GM13976 (cell line): ENCODE measurements around the gene PTPRE.

Experiments used
- DNase-seq: peaks from one replicate; pipeline ENCODE4 v3.0.0; 2012; ENCODE audit warnings: low spot score
- CTCF ChIP-seq: IDR thresholded peaks from 2 replicates; pipeline ENCODE4 v1.5.1; 2012; ENCODE audit warnings: borderline replicate concordance, mild to moderate bottlenecking; ENCODE audit not compliant: insufficient read depth; ENCODE audit errors: extremely low read depth, missing control alignments, control extremely low read depth
- in situ Hi-C: fragments of 300-500 bp; cut with MboI; formaldehyde crosslinking; loops from one replicate; pipeline ENCODE4 v1.12.0; 2022; ENCODE audit warnings: low sequenced_read_pairs, mixed read lengths, inconsistent platforms; ENCODE audit not compliant: unreplicated experiment

PTPRE gene

GRCh38 chr10:127889605-127890195 lies 17.2 kb upstream of the PTPRE start:
- DNase-seq: no peak
- TF ChIP-seq CTCF: no peak
- in situ Hi-C loops: no loop called here

DNA sequence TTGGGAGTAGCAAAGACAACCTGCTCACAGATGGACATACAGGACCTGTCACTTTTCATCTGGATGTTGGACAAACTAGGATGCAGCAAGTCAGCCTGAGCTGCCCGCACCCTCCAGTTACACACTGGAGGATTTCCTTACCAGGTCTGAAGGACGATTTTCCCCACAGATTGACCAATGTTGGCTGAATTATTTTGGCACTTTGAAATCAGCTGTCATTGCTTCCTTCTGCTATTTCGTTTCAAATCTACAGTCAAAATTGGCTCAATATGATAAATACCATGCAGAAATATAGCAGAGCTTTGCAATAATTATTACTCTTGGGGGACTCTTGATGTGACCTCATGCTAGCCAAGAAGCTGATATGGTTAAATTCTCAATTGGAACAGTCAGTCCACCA lies 16.7 kb upstream of the PTPRE start:
- DNase-seq: no peak
- in situ Hi-C loops: no loop called here
- TF ChIP-seq CTCF: no peak

DNA sequence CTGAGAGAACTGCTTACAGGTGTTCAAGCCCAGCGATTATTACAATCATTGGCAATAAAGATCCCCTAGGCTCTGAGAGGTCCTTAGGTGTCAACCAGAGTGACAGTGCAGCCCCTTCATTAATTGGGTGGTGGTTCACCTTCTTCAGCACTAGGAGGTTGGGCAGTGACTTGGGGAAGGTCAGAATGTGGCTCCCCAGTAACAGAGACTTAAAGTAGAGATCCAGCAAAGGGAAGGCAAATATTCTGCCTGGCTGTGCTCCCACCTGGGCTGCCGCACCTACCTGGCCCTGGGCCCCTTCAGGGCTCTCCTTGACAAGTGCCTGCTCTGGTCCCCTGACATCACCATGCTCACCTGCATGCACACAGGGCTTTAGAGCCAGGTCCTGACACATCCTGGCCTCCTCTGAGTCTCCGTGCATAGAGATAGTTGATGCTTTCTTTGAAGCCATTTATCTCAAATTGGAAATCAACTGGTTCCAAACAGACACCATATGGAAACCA lies 16.0 kb upstream of the PTPRE start:
- in situ Hi-C loops: no loop called here
- TF ChIP-seq CTCF: no peak
- DNase-seq: no peak

DNA sequence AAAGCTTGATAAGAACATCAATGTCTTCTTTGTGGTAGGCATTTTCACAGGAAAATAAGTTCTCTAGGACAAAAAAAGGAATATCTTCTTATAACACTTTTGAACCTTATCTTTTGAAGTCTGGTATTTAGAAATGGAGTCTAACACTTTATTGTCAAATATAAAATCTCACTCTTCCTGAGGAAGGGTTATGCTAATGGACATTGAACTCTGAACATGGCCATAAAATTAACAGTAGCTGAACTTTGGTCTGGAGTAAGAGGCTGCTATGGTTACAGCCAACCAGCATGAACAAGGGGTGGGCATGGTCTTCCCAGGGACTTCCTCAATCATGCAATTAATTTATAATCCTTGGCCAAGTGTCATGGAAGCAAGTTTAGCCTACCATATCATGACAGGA lies 14.2 kb upstream of the PTPRE start, which contains the start of gene CLRN3:
TSS of gene CLRN3 (minus strand) at position 199 of the 400 bp plus-strand sequence. CDS start at position 42, 157 bp downstream.
- TF ChIP-seq CTCF: no peak
- DNase-seq: no peak
- in situ Hi-C loops: no loop called here

- no peak for TF ChIP-seq CTCF
- in situ Hi-C loops: no loop called here
- no peak for DNase-seq
Measured at GRCh38 chr10:127894146-127894545, 12.8 kb upstream of the PTPRE start.

- DNase-seq: no peak
- in situ Hi-C loops: no loop called here
- no peak for TF ChIP-seq CTCF
Measured at GRCh38 chr10:127896590-127896989, 10.3 kb upstream of the PTPRE start.
